Adrenal gland (tissue), 12 donors: Measurements from ENCODE around the gene PAGE2B. TPM values are rescaled to one million over a fixed set of nuclear protein-coding genes. Genes with fewer than 3 reads are reported as not detected.

ENCODE experiments used
- DNase-seq, 7 donors: peaks; one replicate each; pipeline ENCODE4 v3.0.0-alpha.2; 2019 to 2020
- H3K27ac ChIP-seq, 5 donors: fragments of 200-600 bp; sonication (generic) in 4 of 5; 1 replicate in 3 of 5; 2 replicates in 2 of 5; pipeline versions ENCODE4 v1.5.1 to v1.8.0; 2016 to 2020; ENCODE audit warnings: mild to moderate bottlenecking in 1 of 5
- H3K27me3 ChIP-seq: fragments of 200-600 bp; 2 replicates; pipeline ENCODE4 v1.8.0; 2021
- H3K36me3 ChIP-seq, 2 donors: fragments of 200-600 bp; replicated peaks in 1 of 2; 1 replicate in 1 of 2; 2 replicates in 1 of 2; pipeline versions ENCODE4 v1.5.1 to v1.8.0; 2018 to 2022
- H3K4me1 ChIP-seq, 2 donors: fragments of 200-600 bp; replicated peaks in 1 of 2; 1 replicate in 1 of 2; 2 replicates in 1 of 2; pipeline versions ENCODE4 v1.5.1 to v1.8.0; 2018 to 2021
- H3K4me3 ChIP-seq, 4 donors: fragments of 200-600 bp; sonication (generic) in 3 of 4; one replicate each; pipeline ENCODE4 v1.5.1; 2016 to 2018
- H3K9me3 ChIP-seq, 3 donors: fragments of 200-600 bp; sonication (generic) in 1 of 3; replicated peaks in 1 of 3; 1 replicate in 2 of 3; 2 replicates in 1 of 3; pipeline versions ENCODE4 v1.5.1 to v1.8.0; 2016 to 2021
- POLR2A ChIP-seq, 2 donors: fragments of 450-650 bp; IDR thresholded peaks; one replicate each; pipeline ENCODE4 v1.6.1; 2017; ENCODE audit warnings: antibody characterized with exemption in 2 of 2, mild to moderate bottlenecking in 2 of 2, moderate library complexity in 1 of 2
- WGBS, 4 donors: extraction: QIAGEN DNeasy Blood & Tissue Kit in 2 of 4; methylation state at CpG; one replicate each; pipeline versions ENCODE4 v1.1.5 to v1.1.7; 2013 to 2017; 5-methylcytosine and 5-hydroxymethylcytosine counted together
- intact Hi-C, 2 donors: fragments of 100-400 bp; cut with DNase I; formaldehyde crosslinking; loops; one replicate each; pipeline versions ENCODE4 v1.14.1 to v1.15.0; 2022 to 2023
- polyA plus RNA-seq, 3 donors: library from polyadenylated mRNA; stranded (reverse); fragments of 200-250 nt in 2 of 3; fragments of 350-450 nt in 1 of 3; fragmentation: Illumina TruSeq in 1 of 3; extraction: RNeasy Lipid Tissue Mini Kit (QIAGEN cat#74804) in 1 of 3; gene quantifications; one replicate each; pipeline ENCODE4 v1.2.3, GENCODE V29; 2013 to 2014
- total RNA-seq, 9 donors: library from RNA; depleted of rRNA in 4 of 9; stranded (reverse); fragments of >200 nt in 4 of 9; fragments of 120-200 nt in 1 of 9; fragmentation: NEBNext Ultra II Directional in 1 of 9; extraction: Animal tissue kit (Norgen Biotek cat#: 25700) in 1 of 9; gene quantifications; one replicate each; pipeline versions ENCODE4 v1.1.0 to v1.2.4, GENCODE V29; 2013 to 2023
- TF ChIP-seq, protein P1 (sequence below), 6 experiments: fragments of 450-650 bp in 4 of 6; fragments of 200-600 bp in 2 of 6; sonication (generic) in 1 of 6; IDR thresholded peaks; 1 replicate in 5 of 6; 2 replicates in 1 of 6; pipeline versions ENCODE4 v1.5.1 to v1.8.0; 2016 to 2021; ENCODE audit warnings: antibody characterized with exemption in 6 of 6, mild to moderate bottlenecking in 2 of 6, moderate library complexity in 1 of 6
- donor health status: healthy with polysubstance abuse.
- donor health status: Bipolar disorder and iron deficiency.
- donor health status: DM: yes; HTN: yes; CAD: no.
- donor health status: DM: no; HTN: no; CAD: no.
- donor health status: DM: no; HTN: no; CAD: no.
- donor health status: DM: yes; HTN: yes; CAD: no.

Gene PAGE2B
- total and polyA plus RNA-seq, 12 donors, result 0.67 TPM; not detected in 11

DNA sequence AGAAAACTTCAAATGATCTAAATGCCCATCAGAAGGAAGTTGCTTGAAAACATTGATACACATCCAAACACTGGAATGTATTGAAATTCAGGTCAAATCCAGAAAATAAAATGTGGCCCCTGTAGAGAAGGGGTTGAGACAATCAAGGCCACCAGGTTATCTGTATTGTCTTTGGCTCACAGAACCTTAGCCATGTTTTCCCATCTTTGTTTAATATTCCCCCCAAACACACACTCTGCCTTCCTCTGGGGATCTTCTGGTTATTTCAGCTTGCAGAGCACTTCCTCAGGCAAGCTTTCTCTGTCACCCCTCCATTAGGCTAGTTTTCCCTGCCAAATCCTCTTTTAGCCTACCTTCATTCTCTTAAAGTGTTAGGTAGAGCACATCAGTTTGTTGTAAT is 44.4 kb downstream of the PAGE2B start:
- no peak overlapping the region for H3K27ac ChIP-seq
- intact Hi-C loops, result no loop called here
- DNase-seq, result no peak
- no peak overlapping the region for H3K4me3 ChIP-seq
- no peaks in the 10 kb centered on the region for H3K4me1 ChIP-seq
- TF ChIP-seq, protein P1, sequence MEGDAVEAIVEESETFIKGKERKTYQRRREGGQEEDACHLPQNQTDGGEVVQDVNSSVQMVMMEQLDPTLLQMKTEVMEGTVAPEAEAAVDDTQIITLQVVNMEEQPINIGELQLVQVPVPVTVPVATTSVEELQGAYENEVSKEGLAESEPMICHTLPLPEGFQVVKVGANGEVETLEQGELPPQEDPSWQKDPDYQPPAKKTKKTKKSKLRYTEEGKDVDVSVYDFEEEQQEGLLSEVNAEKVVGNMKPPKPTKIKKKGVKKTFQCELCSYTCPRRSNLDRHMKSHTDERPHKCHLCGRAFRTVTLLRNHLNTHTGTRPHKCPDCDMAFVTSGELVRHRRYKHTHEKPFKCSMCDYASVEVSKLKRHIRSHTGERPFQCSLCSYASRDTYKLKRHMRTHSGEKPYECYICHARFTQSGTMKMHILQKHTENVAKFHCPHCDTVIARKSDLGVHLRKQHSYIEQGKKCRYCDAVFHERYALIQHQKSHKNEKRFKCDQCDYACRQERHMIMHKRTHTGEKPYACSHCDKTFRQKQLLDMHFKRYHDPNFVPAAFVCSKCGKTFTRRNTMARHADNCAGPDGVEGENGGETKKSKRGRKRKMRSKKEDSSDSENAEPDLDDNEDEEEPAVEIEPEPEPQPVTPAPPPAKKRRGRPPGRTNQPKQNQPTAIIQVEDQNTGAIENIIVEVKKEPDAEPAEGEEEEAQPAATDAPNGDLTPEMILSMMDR (IDR thresholded peaks at IDR 0.05), result no peak
- TF ChIP-seq POLR2A (IDR thresholded peaks at IDR 0.05), result no peak
- no peaks in the 10 kb centered on the region for H3K36me3 ChIP-seq
- peaks cover 21% of the 10 kb centered on the region for H3K27me3 ChIP-seq
- H3K9me3 ChIP-seq, result no peaks in the 10 kb centered on the region

GRCh38 chrX:55119712-55120111 is 44.9 kb downstream of the PAGE2B start:
- Histone ChIP-seq H3K27ac (no peak overlapping the region), H3K9me3 (no peaks in the 10 kb centered on the region), H3K27me3 (peaks cover 25% of the 10 kb centered on the region), H3K36me3 (no peaks in the 10 kb centered on the region), H3K4me1 (no peaks in the 10 kb centered on the region), H3K4me3 (no peak overlapping the region)
- WGBS, 4 donors, result 33 to 79% (median 59%) methylated on average over 1 of the region's 1 CpG
- intact Hi-C loops, result no loop called here
- DNase-seq, result no peak
- no peak for TF ChIP-seq POLR2A (IDR thresholded peaks at IDR 0.05)
- TF ChIP-seq, protein P1 (IDR thresholded peaks at IDR 0.05), result no peak

- Histone ChIP-seq H3K4me1 (no peaks in the 10 kb centered on the region), H3K4me3 (no peak overlapping the region), H3K27me3 (peaks cover 33% of the 10 kb centered on the region), H3K27ac (no peak overlapping the region), H3K9me3 (no peaks in the 10 kb centered on the region), H3K36me3 (no peaks in the 10 kb centered on the region)
- WGBS, 4 donors, result 16 to 67% (median 46%) methylated on average over 2 of the region's 2 CpGs
- intact Hi-C loops, result no loop called here
- no peak for DNase-seq
- TF ChIP-seq POLR2A (IDR thresholded peaks at IDR 0.05), result no peak
- TF ChIP-seq, protein P1 (IDR thresholded peaks at IDR 0.05), result no peak
These were observed 46.0 kb downstream of the PAGE2B start for GRCh38 chrX:55120761-55121358.

DNA sequence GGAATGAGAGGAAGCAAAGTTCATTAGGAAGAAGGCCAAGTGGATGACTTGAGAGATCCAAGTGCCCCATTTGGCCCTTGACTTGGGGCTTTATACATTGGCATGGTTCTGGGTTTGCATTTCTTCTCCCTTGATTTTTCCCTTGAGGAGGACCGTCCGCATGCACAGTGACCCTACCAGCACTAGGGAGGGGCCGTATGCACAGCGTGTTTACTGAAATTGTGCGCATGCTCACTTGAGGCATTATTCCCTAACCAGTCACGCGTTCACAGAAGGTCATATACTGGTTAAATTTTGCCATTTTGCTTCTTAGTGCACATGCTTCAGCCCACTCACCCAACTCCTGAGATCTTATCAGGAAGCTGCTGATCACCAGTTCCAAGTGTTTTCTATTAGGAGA is 49.1 kb downstream of the PAGE2B start:
- WGBS, 4 donors, result 67 to 94% (median 80%) methylated on average over 7 of the region's 7 CpGs
- Histone ChIP-seq H3K9me3 (no peaks in the 10 kb centered on the region), H3K4me3 (no peak overlapping the region), H3K27ac (no peak overlapping the region), H3K4me1 (no peaks in the 10 kb centered on the region), H3K27me3 (peaks cover 25% of the 10 kb centered on the region), H3K36me3 (no peaks in the 10 kb centered on the region)
- TF ChIP-seq, protein P1 (IDR thresholded peaks at IDR 0.05), result no peak
- TF ChIP-seq POLR2A (IDR thresholded peaks at IDR 0.05), result no peak
- DNase-seq, result no peak
- intact Hi-C loops, result no loop called here
